Prostate gland (tissue), 2 donors: ENCODE measurements around the gene RIMBP2. TPM values are rescaled to one million over a fixed set of nuclear protein-coding genes. Genes with fewer than 3 reads are reported as not detected.

Experiments
- DNase-seq: peaks from one replicate; pipeline ENCODE4 v3.0.0-alpha.2; 2019; ENCODE audit warnings: low spot score
- H3K27ac ChIP-seq, 2 donors: fragments of 200-600 bp; sonication (generic); 2 replicates each; pipeline ENCODE4 v1.5.1; 2017 to 2019
- H3K27me3 ChIP-seq: fragments of 200-600 bp; sonication (generic); replicated peaks from 2 replicates; pipeline ENCODE4 v1.5.1; 2019; ENCODE audit not compliant: insufficient read depth
- H3K36me3 ChIP-seq, 2 donors: fragments of 200-600 bp; sonication (generic); 1 replicate in 1 of 2; 2 replicates in 1 of 2; pipeline versions ENCODE4 v1.5.1 to v1.8.1; 2017 to 2019
- H3K4me1 ChIP-seq: fragments of 200-600 bp; sonication (generic); replicated peaks from 2 replicates; pipeline ENCODE4 v1.5.1; 2019
- H3K4me3 ChIP-seq, 2 donors: fragments of 200-600 bp; sonication (generic); 2 replicates each; pipeline ENCODE4 v1.5.1; 2017 to 2019
- H3K9me3 ChIP-seq: fragments of 200-600 bp; sonication (generic); 2 replicates; pipeline ENCODE4 v1.5.1; 2017
- POLR2A ChIP-seq: fragments of 450-650 bp; IDR thresholded peaks from one replicate; pipeline ENCODE4 v1.6.1; 2016; ENCODE audit warnings: antibody characterized with exemption, mild to moderate bottlenecking
- POLR2AphosphoS5 ChIP-seq: sonication (generic); formaldehyde crosslinking; IDR thresholded peaks from one replicate; pipeline ENCODE4 v1.6.1; 2017; ENCODE audit warnings: antibody characterized with exemption
- WGBS: methylation state at CpG from one replicate; pipeline ENCODE4 v1.1.5; 2018; 5-methylcytosine and 5-hydroxymethylcytosine counted together
- intact Hi-C: fragments of 100-400 bp; cut with DNase I; formaldehyde crosslinking; loops from one replicate; pipeline ENCODE4 v1.14.2; 2022
- total RNA-seq, 2 donors: library from RNA; depleted of rRNA; stranded (reverse); fragments of >200 nt; gene quantifications; one replicate each; pipeline ENCODE4 v1.1.0, GENCODE V29; 2016
- TF ChIP-seq, protein P1 (sequence below), 4 experiments: fragments of 200-600 bp in 2 of 4; fragments of 450-650 bp in 2 of 4; sonication (generic) in 2 of 4; IDR thresholded peaks; 1 replicate in 3 of 4; 2 replicates in 1 of 4; pipeline ENCODE4 v1.5.1; 2016 to 2019; ENCODE audit warnings: antibody characterized with exemption in 4 of 4, mild to moderate bottlenecking in 2 of 4, moderate library complexity in 2 of 4

RIMBP2 gene
- total RNA-seq, 2 donors from 2014 or later = 0.96 to 7.0 TPM

GRCh38 chr12:130728158-130729058, 12.3 kb upstream of the RIMBP2 start:
- H3K27ac ChIP-seq = no peak overlapping the region
- H3K9me3 ChIP-seq = no peaks in the 10 kb centered on the region
- no peak for TF ChIP-seq POLR2A
- TF ChIP-seq POLR2AphosphoS5 = no peak
- TF ChIP-seq, protein P1, sequence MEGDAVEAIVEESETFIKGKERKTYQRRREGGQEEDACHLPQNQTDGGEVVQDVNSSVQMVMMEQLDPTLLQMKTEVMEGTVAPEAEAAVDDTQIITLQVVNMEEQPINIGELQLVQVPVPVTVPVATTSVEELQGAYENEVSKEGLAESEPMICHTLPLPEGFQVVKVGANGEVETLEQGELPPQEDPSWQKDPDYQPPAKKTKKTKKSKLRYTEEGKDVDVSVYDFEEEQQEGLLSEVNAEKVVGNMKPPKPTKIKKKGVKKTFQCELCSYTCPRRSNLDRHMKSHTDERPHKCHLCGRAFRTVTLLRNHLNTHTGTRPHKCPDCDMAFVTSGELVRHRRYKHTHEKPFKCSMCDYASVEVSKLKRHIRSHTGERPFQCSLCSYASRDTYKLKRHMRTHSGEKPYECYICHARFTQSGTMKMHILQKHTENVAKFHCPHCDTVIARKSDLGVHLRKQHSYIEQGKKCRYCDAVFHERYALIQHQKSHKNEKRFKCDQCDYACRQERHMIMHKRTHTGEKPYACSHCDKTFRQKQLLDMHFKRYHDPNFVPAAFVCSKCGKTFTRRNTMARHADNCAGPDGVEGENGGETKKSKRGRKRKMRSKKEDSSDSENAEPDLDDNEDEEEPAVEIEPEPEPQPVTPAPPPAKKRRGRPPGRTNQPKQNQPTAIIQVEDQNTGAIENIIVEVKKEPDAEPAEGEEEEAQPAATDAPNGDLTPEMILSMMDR (IDR thresholded peaks at IDR 0.05) = no peak
- 91% methylated on average over 32 of the region's 32 CpGs for WGBS
- H3K36me3 ChIP-seq = no peaks in the 10 kb centered on the region
- DNase-seq = no peak
- H3K4me1 ChIP-seq = no peaks in the 10 kb centered on the region
- intact Hi-C loops = no loop called here
- no peak overlapping the region for H3K4me3 ChIP-seq
- H3K27me3 ChIP-seq = no peaks in the 10 kb centered on the region

DNA sequence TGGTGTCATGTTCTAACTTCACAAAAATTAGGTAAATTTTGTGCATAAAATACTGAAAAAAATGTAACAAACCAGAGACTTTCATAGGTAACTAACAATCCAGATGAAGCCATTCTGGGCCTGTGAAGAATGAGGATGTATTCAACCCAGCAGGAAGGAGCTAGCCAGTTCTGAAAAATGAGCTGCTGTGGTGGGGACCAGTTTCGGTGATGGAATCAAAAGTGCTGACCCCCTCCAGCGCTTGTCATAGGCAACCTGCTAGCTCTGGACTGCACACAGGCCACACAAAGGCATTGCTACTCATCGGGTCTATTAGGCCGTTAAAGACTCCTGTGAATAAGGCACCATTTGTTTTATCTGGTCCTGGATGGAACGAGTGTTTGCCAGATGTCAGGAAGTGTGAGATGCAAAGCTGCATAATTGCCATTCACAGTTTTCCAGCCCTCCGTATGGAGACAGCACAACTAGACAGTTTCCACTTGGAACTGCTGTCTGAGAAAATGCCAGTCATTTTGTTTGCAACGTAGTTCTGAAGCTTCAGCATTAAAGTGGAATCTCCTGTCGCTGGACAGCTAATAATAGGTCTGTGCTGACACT, 3.3 kb upstream of the RIMBP2 start:
- TF ChIP-seq, protein P1 (IDR thresholded peaks at IDR 0.05) = no peak
- TF ChIP-seq POLR2AphosphoS5 = no peak
- no peak for TF ChIP-seq POLR2A
- DNase-seq = no peak
- no peaks in the 10 kb centered on the region for H3K27me3 ChIP-seq
- 35% methylated on average over 8 of the region's 8 CpGs for WGBS
- H3K27ac ChIP-seq = no peak overlapping the region
- no peaks in the 10 kb centered on the region for H3K36me3 ChIP-seq
- H3K4me1 ChIP-seq = peaks cover 3% of the 10 kb centered on the region
- H3K4me3 ChIP-seq = no peak overlapping the region
- H3K9me3 ChIP-seq = no peaks in the 10 kb centered on the region
- intact Hi-C loops = no loop called here

DNA sequence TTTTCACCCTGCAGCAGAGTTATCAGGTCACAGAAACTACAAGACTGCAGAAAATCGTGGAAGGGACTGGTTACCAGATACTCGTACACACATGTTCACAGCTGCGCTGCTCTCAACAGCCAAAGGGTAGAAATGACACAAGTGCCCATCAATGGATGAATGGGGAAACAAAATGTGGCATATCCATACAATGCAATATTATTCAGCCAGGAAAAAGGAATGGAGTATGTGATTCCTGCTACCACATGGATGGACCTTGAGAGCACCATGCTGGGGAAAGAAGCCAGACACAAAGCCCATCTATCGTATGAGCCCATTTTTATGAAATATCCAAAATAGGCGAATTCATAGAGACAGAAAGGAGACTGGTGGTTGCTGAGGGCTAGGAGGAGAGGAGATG, 1.7 kb upstream of the RIMBP2 start:
- whole genome bisulfite sequencing = 96% methylated on average over 5 of the region's 5 CpGs
- Histone ChIP-seq H3K4me3 (no peak overlapping the region), H3K4me1 (peaks cover 3% of the 10 kb centered on the region), H3K36me3 (no peaks in the 10 kb centered on the region), H3K27ac (no peak overlapping the region), H3K9me3 (no peaks in the 10 kb centered on the region), H3K27me3 (no peaks in the 10 kb centered on the region)
- TF ChIP-seq POLR2AphosphoS5 (no peak), POLR2A (no peak)
- TF ChIP-seq, protein P1 (IDR thresholded peaks at IDR 0.05) = no peak
- intact Hi-C loops = no loop called here
- DNase-seq = no peak

DNA sequence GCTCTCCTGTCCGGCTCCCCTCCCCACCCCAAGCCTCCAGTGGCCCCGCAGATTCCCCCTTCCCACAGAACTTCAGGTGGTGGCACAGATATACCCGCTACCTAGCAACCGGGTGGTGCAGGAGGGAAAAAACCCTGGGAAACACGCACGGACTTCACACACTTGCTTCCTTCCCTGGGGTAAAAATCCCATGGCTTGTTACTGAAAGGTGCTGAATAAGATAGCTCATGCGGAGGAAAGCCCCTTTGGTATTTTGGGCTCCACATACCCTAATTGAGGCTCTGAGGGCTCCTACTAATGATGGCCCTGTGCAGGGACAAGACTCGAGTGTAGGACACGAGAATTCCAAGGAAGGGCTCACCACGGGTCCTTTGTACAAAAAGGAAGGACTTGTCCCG, 869 bp upstream of the RIMBP2 start:
- DNase-seq = no peak
- 28% methylated on average over 11 of the region's 11 CpGs for WGBS
- Histone ChIP-seq H3K27ac (no peak overlapping the region), H3K9me3 (no peaks in the 10 kb centered on the region), H3K4me3 (no peak overlapping the region), H3K36me3 (no peaks in the 10 kb centered on the region), H3K4me1 (peaks cover 3% of the 10 kb centered on the region), H3K27me3 (no peaks in the 10 kb centered on the region)
- TF ChIP-seq, protein P1 (IDR thresholded peaks at IDR 0.05) = no peak
- TF ChIP-seq POLR2A (no peak), POLR2AphosphoS5 (no peak)
- intact Hi-C loops = no loop called here
